Medulla oblongata (tissue), 1 donor: Measurements from ENCODE around the gene ZNF770.

Experiments used
- DNase-seq: peaks from one replicate; pipeline ENCODE4 v3.0.0-alpha.2; 2015; ENCODE audit errors: extremely low spot score

Gene ZNF770, protein sequence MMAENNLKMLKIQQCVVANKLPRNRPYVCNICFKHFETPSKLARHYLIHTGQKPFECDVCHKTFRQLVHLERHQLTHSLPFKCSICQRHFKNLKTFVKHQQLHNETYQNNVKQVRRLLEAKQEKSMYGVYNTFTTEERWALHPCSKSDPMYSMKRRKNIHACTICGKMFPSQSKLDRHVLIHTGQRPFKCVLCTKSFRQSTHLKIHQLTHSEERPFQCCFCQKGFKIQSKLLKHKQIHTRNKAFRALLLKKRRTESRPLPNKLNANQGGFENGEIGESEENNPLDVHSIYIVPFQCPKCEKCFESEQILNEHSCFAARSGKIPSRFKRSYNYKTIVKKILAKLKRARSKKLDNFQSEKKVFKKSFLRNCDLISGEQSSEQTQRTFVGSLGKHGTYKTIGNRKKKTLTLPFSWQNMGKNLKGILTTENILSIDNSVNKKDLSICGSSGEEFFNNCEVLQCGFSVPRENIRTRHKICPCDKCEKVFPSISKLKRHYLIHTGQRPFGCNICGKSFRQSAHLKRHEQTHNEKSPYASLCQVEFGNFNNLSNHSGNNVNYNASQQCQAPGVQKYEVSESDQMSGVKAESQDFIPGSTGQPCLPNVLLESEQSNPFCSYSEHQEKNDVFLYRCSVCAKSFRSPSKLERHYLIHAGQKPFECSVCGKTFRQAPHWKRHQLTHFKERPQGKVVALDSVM

DNA sequence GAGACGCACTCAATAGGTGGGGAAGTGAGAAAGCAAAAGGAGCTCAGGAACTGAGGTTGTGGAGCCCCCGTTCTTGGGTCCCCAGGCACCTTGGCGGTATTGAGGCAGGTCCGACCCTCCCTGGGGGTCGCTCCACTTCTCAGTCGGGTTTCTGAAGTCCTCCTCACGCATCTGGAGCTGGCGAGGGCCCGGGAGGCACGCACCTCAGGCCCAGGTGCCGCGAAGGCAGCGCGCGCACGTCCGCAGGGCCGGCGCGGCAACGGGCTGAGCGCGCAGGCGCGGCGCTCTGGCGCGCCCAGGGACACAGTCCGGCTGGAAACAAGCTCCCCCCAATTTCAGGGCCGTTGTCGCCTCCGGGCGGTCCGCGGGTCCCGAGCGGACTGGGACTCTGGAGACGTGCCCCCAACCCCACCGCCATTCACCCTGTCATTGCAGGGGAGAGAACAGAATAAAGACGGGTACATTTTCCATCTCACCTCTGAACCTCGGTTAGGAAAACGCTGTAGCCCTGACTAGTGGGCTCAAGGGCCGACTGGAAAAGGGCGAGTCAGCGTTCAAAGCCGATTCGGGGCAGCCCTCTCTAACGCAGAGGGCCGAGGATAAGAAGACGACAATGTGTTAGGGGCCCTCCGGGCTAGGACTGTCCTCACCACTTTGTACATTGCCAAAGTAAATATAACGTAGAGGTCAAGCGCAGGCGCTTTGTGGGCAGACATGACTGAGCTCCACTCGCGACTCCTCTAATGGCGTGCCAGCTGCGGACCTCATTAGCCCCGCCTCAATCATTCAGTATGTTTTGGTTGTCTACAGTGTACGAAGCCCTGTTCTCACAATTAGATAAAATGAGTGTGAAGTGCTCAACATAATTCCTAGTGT, at the start of gene ZNF770:
TSS of gene ZNF770 (minus strand) at position 261 of the 876 bp plus-strand sequence. CDS start 4,853 bp downstream, outside the sequence.
- peak; percentile 76 for DNase-seq

- DNase-seq: no peak
These were observed 40.3 kb upstream of the ZNF770 start for GRCh38 chr15:35028235-35028984.

- DNase-seq: no peak
These were observed 35.7 kb upstream of the ZNF770 start for GRCh38 chr15:35023804-35024203.

DNA sequence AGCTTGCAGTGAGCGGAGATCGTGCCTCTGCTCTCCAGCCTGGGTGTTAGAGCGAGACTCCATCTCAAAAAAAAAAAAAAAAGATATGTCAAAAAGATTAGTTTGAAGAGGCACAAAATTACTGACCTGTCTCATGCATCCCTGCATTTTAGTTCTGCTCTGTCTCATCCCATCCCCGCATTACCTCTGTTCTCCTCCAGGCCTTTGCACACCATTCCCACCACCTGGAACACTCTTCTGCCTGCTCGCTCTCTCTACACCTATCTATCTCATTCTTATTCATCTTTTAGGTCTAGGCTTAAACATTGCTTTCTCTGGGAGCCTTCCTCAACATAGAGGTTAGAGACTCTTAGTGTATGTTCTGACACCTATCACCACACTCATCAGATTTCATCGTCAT, 32.9 kb upstream of the ZNF770 start:
- no peak for DNase-seq

- DNase-seq: no peak
These were observed 31.6 kb upstream of the ZNF770 start for GRCh38 chr15:35019404-35020327.

GRCh38 chr15:35014241-35014640, 26.2 kb upstream of the ZNF770 start:
- DNase-seq: peak; percentile 50

DNA sequence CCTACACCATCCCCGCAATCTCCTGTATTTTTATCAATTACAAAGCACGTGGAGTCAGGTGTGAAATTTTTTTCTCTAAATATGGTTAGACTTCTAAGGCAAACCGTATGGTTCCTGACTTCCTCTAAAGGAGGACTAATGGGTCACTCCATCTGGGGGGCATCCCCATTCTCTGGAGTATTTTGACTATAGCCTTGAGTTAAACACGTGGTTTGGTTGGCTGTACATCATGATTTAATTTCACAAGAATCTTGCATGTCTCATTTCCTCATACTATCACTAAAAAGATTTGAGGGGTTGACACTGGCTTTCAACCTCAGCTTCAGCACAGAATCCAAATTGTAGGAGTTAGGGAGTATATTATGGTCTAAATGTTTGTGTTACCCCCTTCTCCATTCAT, 25.3 kb upstream of the ZNF770 start:
- DNase-seq: no peak

DNA sequence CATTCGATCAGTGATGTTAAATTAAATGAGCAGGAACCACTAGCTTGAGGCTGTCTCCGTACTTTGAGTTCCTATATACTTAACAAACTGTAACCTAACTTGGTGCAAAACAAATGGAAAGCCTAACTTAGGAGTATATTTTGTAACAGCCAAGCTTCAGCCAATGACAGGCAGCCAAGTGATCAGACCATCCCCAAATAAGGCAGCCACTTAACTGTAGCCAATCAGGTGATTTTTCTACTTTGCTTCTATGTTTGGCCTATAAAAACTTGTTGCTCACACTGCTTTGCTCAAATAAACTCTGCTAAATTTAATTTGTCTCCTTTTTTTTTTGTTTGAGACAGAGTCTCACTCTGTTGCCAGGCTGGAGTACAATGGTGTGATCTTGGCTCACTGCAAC, 19.3 kb upstream of the ZNF770 start:
- DNase-seq: no peak

GRCh38 chr15:35005933-35006332, 17.8 kb upstream of the ZNF770 start:
- DNase-seq: no peak

GRCh38 chr15:35003928-35004327, 15.8 kb upstream of the ZNF770 start:
- DNase-seq: no peak

- DNase-seq: no peak
These were observed 12.4 kb upstream of the ZNF770 start for GRCh38 chr15:35000511-35000910.

- no peak for DNase-seq
These were observed 11.8 kb upstream of the ZNF770 start for GRCh38 chr15:34999906-35000305.

- no peak for DNase-seq
These were observed 6.8 kb upstream of the ZNF770 start for GRCh38 chr15:34994925-34995324.

DNA sequence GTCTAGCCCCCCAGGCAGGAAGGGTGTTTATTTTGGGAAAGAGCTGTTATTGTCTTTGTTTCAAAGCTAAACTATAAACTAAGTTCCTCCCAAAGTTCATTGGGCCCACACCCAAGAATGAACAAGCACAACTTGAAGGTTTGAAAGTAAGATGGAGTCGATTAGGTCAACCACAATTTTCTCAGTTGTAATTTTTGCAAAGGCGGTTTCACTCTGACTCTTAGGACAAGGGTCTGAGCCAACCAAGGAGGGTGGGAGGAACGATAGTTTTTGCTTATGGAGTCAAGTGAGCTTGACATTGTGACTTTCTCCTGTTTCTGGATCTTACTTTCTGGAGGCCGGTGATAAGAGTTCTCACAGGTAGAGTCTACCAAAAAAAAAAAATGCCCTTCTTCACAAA, 5.8 kb upstream of the ZNF770 start:
- DNase-seq: no peak

DNA sequence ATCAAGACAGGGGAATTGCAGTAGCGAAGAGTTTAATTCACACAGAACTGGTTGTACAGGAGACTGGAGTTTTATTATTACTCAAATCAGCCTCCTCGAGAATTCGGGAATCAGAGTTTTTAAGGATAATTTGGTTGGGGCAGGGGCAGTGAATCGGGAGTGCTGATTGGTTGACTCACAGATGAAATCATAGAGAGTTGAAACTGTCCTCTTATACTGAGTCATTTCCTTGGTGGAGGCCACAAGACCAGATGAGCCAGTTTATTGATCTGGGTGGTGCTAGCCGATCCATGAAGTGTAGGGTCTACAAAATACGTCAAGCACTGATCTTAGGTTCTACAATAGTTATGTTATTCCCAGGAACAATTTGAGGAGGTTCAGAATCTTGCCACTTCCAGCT, 5.3 kb upstream of the ZNF770 start:
- DNase-seq: no peak

GRCh38 chr15:34987609-34988026, 469 bp downstream of the ZNF770 start:
- no peak for DNase-seq

- DNase-seq: no peak
These were observed 1.2 kb downstream of the ZNF770 start for GRCh38 chr15:34986771-34987480.

GRCh38 chr15:34986326-34986725, 1.8 kb downstream of the ZNF770 start:
- DNase-seq: no peak

GRCh38 chr15:34984889-34985630, 3.0 kb downstream of the ZNF770 start:
- peak; percentile 21 for DNase-seq
